Ishikawa (cell line): ENCODE data around the gene MAST2.

ENCODE experiments used
- CEBPB ChIP-seq: IDR thresholded peaks from 2 replicates; pipeline ENCODE4 v1.6.1; 2012
- CREB1 ChIP-seq: IDR thresholded peaks from 2 replicates; pipeline ENCODE4 v1.6.1; 2012; ENCODE audit warnings: low read depth
- EGR1 ChIP-seq: IDR thresholded peaks from 2 replicates; pipeline ENCODE4 v1.6.1; 2012
- EP300 ChIP-seq: IDR thresholded peaks from 2 replicates; pipeline ENCODE4 v1.6.1; 2012; ENCODE audit warnings: borderline replicate concordance
- FOXM1 ChIP-seq: IDR thresholded peaks from 2 replicates; pipeline ENCODE4 v1.6.1; 2012; ENCODE audit warnings: low read depth, borderline replicate concordance
- NFIC ChIP-seq: IDR thresholded peaks from 2 replicates; pipeline ENCODE4 v1.6.1; 2012
- RAD21 ChIP-seq: IDR thresholded peaks from 2 replicates; pipeline ENCODE4 v1.6.1; 2012; ENCODE audit warnings: low read depth
- TAF1 ChIP-seq: IDR thresholded peaks from 2 replicates; pipeline ENCODE4 v1.6.1; 2012; ENCODE audit warnings: low read depth, mild to moderate bottlenecking
- TCF12 ChIP-seq: IDR thresholded peaks from 2 replicates; pipeline ENCODE4 v1.6.1; 2012; ENCODE audit warnings: low read depth
- TEAD4 ChIP-seq: IDR thresholded peaks from 2 replicates; pipeline ENCODE4 v1.6.1; 2012
- YY1 ChIP-seq: IDR thresholded peaks from 2 replicates; pipeline ENCODE4 v1.6.1; 2012; ENCODE audit warnings: low read depth
- ZBTB7A ChIP-seq: IDR thresholded peaks from 2 replicates; pipeline ENCODE4 v1.6.1; 2012; ENCODE audit warnings: low read depth
- TF ChIP-seq, protein P1 (sequence below): IDR thresholded peaks from 2 replicates; pipeline ENCODE4 v1.6.1; 2012
- TF ChIP-seq, protein P2 (sequence below): IDR thresholded peaks from 2 replicates; pipeline ENCODE4 v1.6.1; 2012
- TF ChIP-seq, protein P3 (sequence below): IDR thresholded peaks from 2 replicates; pipeline ENCODE4 v1.6.1; 2012; ENCODE audit warnings: low read depth, mild to moderate bottlenecking

MAST2 gene

DNA sequence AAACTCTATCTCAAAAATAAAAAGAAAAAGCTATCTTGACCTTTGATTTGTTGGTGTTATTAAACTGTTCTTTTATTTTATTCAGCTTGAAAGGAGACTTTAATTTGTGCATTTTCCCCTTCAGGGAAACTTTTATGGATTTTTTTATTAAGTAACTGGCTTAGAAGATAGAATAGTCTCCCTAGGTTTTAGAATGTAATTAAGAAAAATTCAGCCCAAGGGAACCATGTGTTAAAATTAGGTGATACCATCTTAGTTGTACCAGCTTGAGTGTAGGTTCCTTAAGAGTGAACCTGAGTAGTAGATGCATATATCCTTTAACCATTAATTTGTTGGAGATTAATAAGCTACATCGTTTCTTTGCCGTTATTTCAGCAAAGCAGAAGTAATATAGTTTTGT is 11.4 kb downstream of the MAST2 start:
- no peak for TF ChIP-seq FOXM1
- TF ChIP-seq TAF1 = no peak
- TF ChIP-seq TEAD4 = no peak
- no peak for TF ChIP-seq EGR1

DNA sequence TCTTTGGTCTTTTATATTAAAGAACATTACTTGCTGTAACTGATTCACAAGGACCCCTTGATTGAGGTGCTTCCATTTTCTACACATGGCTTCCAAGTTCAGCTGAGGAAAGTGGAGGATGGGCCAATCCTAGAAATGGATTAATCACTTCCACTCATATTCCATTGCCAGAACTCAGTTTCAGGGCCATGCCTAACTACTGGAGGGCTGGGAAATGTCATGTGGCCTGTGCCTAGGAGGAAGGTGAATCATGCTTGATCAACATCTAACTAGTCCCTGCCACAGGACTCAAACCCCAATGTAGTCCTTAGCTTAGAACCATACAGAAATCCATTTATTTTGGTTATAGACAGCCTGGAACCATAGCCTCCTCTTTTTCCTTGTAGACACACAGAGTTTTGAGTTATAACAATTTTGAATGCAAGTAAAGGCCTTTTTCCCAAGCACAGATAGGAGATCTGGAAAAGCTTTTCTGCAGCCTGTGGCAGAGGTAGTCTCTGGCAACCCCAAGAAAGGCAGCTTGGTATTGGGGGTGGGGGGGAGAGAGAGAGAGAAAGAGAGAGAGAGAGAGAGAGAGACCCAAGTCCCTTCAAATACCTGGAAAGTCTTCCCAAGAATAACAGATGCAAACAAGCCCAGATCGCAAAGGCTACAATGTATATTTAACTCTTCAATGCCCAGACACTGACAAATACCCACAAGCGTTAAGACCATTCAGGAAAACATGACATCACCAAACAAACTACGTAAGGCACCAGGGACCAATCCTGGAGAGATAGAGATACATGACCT is 12.5 kb downstream of the MAST2 start:
- TF ChIP-seq, protein P1, sequence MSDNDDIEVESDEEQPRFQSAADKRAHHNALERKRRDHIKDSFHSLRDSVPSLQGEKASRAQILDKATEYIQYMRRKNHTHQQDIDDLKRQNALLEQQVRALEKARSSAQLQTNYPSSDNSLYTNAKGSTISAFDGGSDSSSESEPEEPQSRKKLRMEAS = no peak
- TF ChIP-seq TAF1 (no peak), NFIC (no peak), ZBTB7A (no peak), CEBPB (no peak), TEAD4 (no peak), CREB1 (no peak), EGR1 (no peak), RAD21 (no peak), FOXM1 (no peak), TCF12 (no peak), EP300 (no peak), YY1 (no peak)
- TF ChIP-seq, protein P2, sequence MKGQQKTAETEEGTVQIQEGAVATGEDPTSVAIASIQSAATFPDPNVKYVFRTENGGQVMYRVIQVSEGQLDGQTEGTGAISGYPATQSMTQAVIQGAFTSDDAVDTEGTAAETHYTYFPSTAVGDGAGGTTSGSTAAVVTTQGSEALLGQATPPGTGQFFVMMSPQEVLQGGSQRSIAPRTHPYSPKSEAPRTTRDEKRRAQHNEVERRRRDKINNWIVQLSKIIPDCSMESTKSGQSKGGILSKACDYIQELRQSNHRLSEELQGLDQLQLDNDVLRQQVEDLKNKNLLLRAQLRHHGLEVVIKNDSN = no peak
- TF ChIP-seq, protein P3, sequence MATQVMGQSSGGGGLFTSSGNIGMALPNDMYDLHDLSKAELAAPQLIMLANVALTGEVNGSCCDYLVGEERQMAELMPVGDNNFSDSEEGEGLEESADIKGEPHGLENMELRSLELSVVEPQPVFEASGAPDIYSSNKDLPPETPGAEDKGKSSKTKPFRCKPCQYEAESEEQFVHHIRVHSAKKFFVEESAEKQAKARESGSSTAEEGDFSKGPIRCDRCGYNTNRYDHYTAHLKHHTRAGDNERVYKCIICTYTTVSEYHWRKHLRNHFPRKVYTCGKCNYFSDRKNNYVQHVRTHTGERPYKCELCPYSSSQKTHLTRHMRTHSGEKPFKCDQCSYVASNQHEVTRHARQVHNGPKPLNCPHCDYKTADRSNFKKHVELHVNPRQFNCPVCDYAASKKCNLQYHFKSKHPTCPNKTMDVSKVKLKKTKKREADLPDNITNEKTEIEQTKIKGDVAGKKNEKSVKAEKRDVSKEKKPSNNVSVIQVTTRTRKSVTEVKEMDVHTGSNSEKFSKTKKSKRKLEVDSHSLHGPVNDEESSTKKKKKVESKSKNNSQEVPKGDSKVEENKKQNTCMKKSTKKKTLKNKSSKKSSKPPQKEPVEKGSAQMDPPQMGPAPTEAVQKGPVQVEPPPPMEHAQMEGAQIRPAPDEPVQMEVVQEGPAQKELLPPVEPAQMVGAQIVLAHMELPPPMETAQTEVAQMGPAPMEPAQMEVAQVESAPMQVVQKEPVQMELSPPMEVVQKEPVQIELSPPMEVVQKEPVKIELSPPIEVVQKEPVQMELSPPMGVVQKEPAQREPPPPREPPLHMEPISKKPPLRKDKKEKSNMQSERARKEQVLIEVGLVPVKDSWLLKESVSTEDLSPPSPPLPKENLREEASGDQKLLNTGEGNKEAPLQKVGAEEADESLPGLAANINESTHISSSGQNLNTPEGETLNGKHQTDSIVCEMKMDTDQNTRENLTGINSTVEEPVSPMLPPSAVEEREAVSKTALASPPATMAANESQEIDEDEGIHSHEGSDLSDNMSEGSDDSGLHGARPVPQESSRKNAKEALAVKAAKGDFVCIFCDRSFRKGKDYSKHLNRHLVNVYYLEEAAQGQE = no peak

DNA sequence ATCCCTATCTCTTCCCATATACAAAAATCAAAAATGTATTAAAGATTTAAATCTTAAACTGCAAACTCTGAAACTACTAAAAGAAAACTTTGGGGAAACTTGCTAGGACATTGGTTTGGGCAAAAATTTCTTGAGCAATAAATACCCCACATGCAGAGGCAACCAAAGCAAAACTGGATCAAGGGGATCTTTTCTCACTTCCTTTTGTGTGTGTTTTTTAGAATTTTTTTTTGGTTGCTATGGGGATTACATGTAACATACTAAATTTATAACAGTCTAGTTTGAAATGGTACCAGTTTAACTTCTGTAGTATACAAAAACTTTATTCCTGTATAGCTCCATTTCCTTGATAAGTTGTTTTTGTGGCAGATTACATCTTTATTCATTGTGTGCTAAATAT is 16.8 kb downstream of the MAST2 start:
- TF ChIP-seq NFIC = no peak
- no peak for TF ChIP-seq EP300
- TF ChIP-seq TAF1 = no peak
- TF ChIP-seq, protein P2 = no peak
- TF ChIP-seq, protein P3 = no peak
- no peak for TF ChIP-seq CEBPB
- no peak for TF ChIP-seq EGR1
- TF ChIP-seq, protein P1 = no peak
- no peak for TF ChIP-seq YY1
- TF ChIP-seq TEAD4 = no peak
- TF ChIP-seq FOXM1 = no peak
- no peak for TF ChIP-seq CREB1
- no peak for TF ChIP-seq RAD21
- no peak for TF ChIP-seq ZBTB7A
- TF ChIP-seq TCF12 = no peak

DNA sequence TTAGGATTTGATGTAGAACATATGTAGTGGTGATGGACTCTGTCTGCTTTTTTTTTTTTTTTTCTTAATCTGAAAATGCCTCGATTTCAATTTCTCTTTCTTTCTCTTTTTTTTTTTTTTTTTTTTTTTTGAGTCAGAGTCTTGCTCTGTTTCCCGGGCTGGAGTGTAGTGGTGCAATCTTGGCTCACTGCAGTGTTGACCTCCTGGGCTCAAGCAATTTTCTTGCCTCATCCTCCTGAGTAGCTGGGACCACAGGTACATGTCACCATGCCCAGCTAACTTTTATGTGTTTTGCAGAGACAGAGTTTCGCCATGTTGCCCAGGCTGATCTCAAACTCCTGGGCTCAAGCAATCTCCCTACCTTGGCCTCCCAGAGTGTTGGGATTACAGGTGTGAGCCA is 17.4 kb downstream of the MAST2 start:
- TF ChIP-seq CREB1 (no peak), YY1 (no peak), EGR1 (no peak), ZBTB7A (no peak)
- TF ChIP-seq, protein P2 = no peak

DNA sequence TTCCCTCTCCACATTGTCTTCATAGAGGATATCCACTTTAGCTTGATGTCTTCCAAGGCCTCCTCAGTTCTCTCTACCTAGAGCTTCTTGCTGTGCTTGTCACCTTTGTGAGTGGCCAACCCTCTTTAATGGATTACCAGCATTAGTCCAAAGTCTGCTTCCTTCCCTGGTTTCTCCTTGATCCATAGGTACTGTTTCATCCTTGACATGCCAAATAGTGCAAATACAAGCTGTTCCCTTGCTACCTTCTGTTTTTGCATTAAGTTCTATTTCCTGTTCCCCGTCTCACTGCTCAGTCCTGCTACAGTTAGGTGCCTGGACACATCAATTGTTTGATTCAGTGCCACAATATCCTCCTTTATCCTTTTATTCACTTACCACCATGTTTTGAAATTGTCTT is 19.2 kb downstream of the MAST2 start:
- TF ChIP-seq EP300 = no peak
- TF ChIP-seq RAD21 = no peak
- TF ChIP-seq TCF12 = no peak
- TF ChIP-seq, protein P1 = no peak
